DMS153 treated with DMSO at 0.1 percent for 48 hours (cell line): ENCODE results near the gene PKD1.

ENCODE experiments used
- DNase-seq: peaks from one replicate; lab custom pipeline; 2025; ENCODE audit not compliant: unreplicated experiment; lab: John Stamatoyannopoulos, UW

The PKD1 gene

GRCh38 chr16:2135770-2136490, at the start of gene PKD1:
TSS of gene PKD1 (minus strand) at chr16:2135898. CDS start at chr16:2135689, 209 bp downstream.
- peak; percentile 67 for DNase-seq

DNA sequence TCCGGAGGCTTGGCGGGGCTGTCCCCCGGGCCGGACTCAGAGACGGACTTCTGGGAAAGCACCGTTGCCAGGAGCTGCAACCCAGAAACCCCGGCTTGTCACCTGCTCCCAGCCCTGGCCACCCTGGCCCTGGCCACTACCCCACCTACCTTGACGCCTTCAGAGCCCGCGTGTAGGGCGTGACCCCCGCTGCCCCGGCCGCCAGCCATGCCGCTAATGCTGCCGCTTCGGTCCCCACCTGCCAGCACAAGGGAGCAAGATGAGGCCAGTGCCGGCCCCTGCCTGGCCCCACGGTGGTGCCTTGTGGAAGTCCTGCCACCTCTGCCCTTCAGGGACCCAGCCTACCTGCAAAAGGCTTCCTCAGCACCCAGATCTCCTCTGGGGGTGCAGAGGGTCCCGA, 49.3 kb upstream of the PKD1 start:
- DNase-seq, result no peak

DNA sequence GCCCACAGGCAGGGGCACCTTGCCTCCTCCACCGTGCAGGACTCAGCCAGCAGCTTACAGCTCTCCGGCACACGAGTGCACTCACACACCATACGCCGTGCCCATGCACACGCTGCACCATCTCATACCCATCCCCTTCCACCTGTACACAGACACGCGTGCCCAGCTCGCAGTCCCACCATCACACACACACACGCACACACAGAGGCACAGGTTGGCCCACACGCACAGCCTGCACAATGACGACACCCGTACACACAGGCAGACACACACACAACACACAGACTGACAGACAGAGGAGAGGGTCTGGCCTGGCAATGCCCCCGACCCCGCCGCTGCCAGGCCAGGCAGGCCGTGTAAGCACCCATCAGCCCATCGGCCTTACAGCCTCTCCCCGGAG, 48.6 kb upstream of the PKD1 start:
- DNase-seq, result no peak

DNA sequence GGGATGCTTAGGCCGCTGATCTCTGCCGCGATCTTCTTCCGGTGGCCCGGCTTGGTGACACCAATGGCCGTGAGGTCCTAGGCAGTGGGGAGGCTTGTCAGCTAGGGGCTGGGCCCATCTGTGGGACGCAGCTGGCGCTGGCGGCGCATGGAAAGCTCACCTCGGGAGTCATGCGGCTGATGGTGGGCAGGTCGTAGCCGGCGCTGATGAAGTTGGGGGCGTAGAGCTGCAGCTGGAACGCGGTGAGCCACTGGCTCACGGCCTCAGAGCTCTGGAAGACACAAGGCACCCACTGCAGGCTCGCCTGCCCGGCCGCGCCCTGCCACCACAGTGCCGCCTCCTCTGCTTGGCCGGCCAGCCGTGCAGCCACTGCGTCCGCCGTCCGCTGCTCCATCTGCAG, 48.0 kb upstream of the PKD1 start:
- DNase-seq, result no peak

GRCh38 chr16:2181952-2182351, 46.3 kb upstream of the PKD1 start:
- no peak for DNase-seq

DNA sequence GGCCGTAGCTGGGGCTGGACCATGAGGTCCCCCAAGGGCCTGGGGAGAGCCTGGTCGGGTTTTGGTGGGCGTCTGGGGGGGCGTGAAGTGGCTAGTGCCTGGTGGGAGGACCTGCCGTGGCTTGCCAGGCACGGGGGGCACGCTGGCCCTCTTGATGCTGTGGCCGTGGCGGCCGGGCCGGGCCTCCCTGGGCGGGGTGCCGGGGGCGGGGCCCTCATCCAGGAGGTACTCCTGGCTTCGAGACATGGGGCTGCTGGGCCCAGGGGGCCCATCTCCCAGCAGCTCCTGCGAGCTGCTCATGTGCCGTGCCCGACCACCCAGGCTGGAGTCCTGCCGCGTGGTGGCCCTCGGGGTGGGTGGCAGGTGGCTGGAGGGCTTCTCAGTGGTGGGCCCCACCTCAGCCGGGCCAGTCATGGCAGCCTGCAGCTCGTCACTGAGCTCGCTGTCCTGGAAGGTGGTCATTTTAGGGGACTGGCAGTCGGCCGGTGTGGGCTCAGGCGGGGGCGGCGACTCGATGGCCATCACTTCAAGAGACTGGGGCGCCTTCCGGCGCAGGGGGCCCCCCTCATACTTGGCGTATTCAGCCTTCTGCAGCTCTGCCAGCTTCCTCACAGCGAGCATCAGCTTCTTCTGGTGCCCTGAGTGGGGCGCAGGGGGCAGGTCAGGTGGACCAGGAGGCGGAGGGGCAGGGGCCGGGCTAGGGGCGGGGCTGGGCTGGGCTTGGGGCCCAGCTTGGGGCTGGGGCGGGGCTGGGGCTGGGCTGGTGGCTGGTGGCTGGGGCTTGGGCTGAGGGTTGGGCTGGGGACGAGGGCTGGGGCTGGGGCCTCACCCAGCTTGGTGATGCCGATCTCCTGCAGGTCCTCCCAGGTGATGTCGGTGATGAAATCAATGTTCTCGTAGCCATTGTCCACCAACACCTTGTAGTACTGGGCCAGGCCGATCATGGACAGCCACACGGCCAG, 45.5 kb upstream of the PKD1 start:
- no peak for DNase-seq

DNA sequence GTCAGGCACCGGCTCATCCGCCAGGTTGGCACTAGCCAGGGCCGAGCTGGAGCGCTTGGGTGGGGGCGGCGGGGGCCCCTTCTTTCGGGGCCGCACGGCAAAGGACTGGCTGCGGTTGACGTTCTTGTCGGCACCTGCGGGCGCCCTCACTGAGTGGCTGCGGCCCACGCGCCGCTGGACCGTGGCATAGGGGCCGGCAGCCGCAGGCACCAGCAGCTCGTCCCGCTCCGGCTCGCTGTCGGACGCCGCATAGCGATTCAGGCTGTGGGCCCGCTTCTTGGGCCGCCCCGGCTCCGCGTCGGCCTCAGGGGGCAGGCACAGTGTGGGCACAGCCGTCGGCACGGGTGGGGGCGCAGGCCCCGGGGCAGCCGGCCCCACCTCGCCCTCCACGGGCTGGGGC, 44.8 kb upstream of the PKD1 start:
- no peak for DNase-seq

- DNase-seq, result no peak
Observed at GRCh38 chr16:2179576-2179975, 43.9 kb upstream of the PKD1 start.

DNA sequence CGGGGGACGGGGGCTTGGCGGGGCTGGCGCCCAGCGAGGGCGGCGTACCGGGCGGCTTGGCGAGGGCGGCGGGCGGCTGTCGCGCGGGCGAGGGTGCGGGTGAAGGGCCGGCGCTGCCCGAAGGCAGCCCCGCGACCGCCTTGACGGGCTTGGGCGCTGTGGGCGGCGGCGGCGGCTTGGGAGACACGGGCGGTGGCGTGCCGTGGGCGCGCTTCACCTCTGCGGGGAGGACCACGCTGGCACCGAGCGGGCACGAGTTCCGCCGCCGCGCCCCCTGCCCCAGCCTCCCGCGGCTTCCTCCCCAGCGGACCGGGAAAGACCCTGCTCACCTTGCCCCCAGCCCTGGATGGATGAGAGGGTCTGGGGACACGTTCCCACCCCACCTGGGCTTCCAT, 43.4 kb upstream of the PKD1 start:
- DNase-seq, result no peak

- DNase-seq, result no peak
Observed at GRCh38 chr16:2178321-2179106, 42.8 kb upstream of the PKD1 start.

GRCh38 chr16:2177561-2177960, 41.9 kb upstream of the PKD1 start:
- no peak for DNase-seq

GRCh38 chr16:2177101-2177500, 41.4 kb upstream of the PKD1 start:
- DNase-seq, result no peak

DNA sequence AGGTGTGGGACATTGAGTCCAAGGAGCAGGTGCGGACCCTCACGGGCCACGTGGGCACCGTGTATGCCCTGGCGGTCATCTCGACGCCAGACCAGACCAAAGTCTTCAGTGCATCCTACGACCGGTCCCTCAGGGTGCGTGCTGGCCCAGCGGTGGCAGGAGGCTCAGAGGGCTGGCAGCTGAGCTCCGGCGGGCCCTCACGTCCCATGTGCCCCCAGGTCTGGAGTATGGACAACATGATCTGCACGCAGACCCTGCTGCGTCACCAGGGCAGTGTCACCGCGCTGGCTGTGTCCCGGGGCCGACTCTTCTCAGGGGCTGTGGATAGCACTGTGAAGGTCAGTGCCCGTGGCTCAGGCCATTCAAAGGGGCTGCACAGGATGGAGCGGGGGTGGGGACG, 40.3 kb upstream of the PKD1 start:
- DNase-seq, result no peak

GRCh38 chr16:2175454-2175853, 39.8 kb upstream of the PKD1 start:
- DNase-seq, result no peak

GRCh38 chr16:2174396-2175131, 38.9 kb upstream of the PKD1 start:
- DNase-seq, result no peak

- DNase-seq, result no peak
Observed at GRCh38 chr16:2173916-2174315, 38.2 kb upstream of the PKD1 start.

GRCh38 chr16:2173366-2173765, 37.7 kb upstream of the PKD1 start:
- no peak for DNase-seq

DNA sequence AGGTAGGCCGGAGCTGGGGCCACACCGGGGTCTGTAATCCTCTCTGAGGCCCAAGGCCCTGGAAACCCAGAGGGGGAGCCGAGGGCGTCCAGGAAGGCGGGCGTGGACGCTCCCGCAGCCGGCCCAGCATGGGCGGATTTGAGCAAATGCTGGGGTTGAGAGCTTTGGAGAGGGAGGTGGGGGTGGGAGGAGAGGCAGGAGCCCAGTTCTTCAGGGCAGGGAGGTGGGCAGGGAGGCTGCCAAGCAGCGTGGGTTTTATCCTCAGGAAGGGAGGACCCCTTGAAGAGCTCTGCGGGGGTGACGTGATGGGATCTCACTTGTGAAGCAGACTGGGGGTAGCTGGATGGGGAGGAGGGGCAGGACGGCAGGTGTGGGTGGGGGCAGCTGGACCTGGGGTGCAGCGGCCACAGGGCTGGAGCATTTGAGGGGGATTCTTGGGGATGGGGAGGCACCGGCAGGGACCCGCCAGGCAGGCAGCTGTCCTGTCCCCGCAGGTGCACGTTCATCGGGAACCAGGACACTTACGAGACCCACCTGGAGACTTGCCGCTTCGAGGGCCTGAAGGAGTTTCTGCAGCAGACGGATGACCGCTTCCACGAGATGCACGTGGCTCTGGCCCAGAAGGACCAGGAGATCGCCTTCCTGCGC, 37.1 kb upstream of the PKD1 start:
- no peak for DNase-seq

DNA sequence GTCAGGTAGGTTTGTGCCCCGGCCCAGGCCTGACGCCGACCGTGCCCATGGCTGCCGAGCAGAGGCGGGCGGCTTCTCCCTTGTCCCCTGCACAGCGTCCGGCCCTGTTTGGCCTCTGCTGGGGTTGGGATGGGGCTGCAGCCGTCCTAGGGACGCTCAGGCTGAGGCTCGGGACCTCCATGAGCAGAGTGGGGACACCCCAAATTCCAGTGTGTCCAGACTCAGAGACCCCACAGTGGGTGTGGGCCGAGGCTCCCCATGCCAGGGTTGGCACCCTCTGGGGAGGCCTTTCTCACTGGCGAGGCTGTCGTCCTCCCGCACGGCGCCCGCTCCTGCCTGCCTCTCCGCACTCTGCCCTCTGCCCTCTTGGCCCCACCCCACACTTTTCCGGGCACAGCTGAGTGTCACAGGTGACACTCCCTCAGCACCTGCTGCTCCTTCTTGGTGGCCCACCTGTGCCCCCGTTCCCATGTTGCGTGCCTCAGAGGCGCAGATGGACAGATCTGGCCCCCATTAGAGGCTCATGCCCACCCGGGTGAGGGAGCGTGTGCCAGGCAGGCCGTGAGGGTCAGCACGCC, 36.0 kb upstream of the PKD1 start:
- DNase-seq, result no peak
